ENCODE results near the gene PALD1. TPM values are rescaled to one million over a fixed set of nuclear protein-coding genes. Genes with fewer than 3 reads are reported as not detected.
A peak's percentile ranks its signal among the peaks of the same experiment; 100 is the strongest.

The PALD1 gene
- total and polyA plus RNA-seq, 12 donors = 2.0 to 16.2 (median 7.4) TPM

DNA sequence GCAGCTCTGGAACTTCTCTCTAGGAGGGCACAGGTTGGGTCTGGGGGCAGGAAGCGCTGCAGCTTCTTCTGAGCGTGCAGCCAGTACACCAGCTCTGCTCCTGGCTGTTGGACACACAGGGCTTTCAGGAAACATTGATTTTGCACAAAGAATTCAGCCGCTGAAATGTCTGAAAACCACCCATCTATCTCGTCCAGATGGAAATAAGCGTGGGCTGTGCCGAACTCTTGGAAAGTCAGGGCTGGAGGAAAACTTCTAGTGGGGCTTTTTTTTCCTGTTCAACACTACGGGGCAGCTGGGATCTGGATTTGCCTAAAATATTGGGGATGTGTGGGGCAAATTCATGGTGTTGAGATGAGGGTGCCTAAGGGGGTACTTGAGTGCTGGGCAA lies 31.2 kb downstream of the PALD1 start:
- intact Hi-C loops (cut with DNase I) = no loop called here
- no peaks in the 10 kb centered on the region for H3K36me3 ChIP-seq (replicated peaks in 1 of 2)
- H3K4me3 ChIP-seq = no peak overlapping the region
- H3K4me1 ChIP-seq (replicated peaks in 1 of 2) = peaks cover 17 to 43% of the 10 kb centered on the region in 2 donors
- TF ChIP-seq POLR2A (IDR thresholded peaks at IDR 0.05) = no peak
- TF ChIP-seq, protein P1, sequence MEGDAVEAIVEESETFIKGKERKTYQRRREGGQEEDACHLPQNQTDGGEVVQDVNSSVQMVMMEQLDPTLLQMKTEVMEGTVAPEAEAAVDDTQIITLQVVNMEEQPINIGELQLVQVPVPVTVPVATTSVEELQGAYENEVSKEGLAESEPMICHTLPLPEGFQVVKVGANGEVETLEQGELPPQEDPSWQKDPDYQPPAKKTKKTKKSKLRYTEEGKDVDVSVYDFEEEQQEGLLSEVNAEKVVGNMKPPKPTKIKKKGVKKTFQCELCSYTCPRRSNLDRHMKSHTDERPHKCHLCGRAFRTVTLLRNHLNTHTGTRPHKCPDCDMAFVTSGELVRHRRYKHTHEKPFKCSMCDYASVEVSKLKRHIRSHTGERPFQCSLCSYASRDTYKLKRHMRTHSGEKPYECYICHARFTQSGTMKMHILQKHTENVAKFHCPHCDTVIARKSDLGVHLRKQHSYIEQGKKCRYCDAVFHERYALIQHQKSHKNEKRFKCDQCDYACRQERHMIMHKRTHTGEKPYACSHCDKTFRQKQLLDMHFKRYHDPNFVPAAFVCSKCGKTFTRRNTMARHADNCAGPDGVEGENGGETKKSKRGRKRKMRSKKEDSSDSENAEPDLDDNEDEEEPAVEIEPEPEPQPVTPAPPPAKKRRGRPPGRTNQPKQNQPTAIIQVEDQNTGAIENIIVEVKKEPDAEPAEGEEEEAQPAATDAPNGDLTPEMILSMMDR (IDR thresholded peaks at IDR 0.05) = no peak
- H3K9me3 ChIP-seq (replicated peaks in 1 of 3) = no peaks in the 10 kb centered on the region
- H3K27ac ChIP-seq = peak overlapping the region in 3 of 5 donors; percentile 38 to 82 (median 49)
- H3K27me3 ChIP-seq = no peaks in the 10 kb centered on the region
- WGBS, 4 donors = 66 to 83% (median 74%) methylated on average over 7 of the region's 7 CpGs
- no peak for DNase-seq

DNA sequence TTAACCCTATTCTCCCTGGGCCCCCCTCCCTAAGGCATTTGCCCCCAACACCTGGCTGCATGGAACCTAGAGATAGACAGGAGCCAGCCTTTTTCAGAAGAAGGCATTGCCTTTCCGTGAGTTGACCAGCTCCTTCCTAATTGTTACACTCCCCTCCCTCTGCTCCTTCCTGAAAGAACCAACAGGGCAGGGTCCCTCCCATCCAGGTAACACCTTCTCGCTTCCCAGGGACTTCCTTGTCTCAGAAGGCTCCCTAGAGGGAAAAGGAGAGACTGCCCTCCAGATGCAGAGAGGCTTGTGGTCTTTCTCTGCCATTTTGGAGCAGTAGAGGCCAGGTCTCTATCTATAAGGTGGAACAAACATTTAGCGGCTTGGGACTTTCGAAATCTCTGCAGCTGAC lies 31.9 kb downstream of the PALD1 start:
- H3K27ac ChIP-seq = peak overlapping the region in 3 of 5 donors; percentile 7 to 82 (median 38)
- WGBS, 4 donors = 77 to 94% (median 82%) methylated on average over 2 to 4 of the region's 4 CpGs

DNA sequence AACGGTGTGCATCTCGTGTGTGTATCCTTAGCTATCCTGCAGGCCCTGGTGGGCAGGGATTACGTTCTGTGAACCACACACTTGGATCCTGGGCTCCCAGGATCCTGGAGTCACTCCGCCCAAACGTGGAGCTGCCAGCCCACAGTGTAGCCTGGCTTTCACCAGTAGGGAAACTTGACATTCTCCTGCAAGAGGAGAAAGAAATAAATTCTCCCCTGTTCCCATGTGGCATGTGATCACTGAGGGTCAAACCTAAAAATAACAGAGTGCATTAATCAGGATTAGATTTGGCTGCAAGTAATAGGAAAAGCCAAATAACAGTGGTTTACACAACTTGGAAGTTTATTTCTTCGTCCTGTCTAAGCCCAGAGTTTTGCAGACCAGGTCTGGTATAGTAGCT lies 32.3 kb downstream of the PALD1 start:
- intact Hi-C loops (cut with DNase I) = no loop called here
- TF ChIP-seq POLR2A (IDR thresholded peaks at IDR 0.05) = no peak
- TF ChIP-seq, protein P1 (IDR thresholded peaks at IDR 0.05) = no peak
- peak in 1 of 7 donors; percentile 5 for DNase-seq
- Histone ChIP-seq H3K27ac (peak overlapping the region in 3 of 5 donors; percentile 7 to 82 (median 38)), H3K27me3 (no peaks in the 10 kb centered on the region), H3K9me3 (replicated peaks in 1 of 3) (no peaks in the 10 kb centered on the region), H3K4me3 (no peak overlapping the region), H3K4me1 (replicated peaks in 1 of 2) (peaks cover 17 to 43% of the 10 kb centered on the region in 2 donors), H3K36me3 (replicated peaks in 1 of 2) (no peaks in the 10 kb centered on the region)
- WGBS, 4 donors = 43 to 69% (median 57%) methylated on average over 3 to 6 of the region's 6 CpGs

More for the DNA sequence above, 31.9 kb downstream of the PALD1 start:
- Histone ChIP-seq H3K4me3 (no peak overlapping the region), H3K27me3 (no peaks in the 10 kb centered on the region), H3K9me3 (replicated peaks in 1 of 3) (no peaks in the 10 kb centered on the region), H3K4me1 (replicated peaks in 1 of 2) (peaks cover 17 to 43% of the 10 kb centered on the region in 2 donors), H3K36me3 (replicated peaks in 1 of 2) (no peaks in the 10 kb centered on the region)
- TF ChIP-seq, protein P1 (IDR thresholded peaks at IDR 0.05) = no peak
- TF ChIP-seq POLR2A (IDR thresholded peaks at IDR 0.05) = no peak
- intact Hi-C loops (cut with DNase I) = no loop called here
- DNase-seq = peak in 1 of 7 donors; percentile 12

DNA sequence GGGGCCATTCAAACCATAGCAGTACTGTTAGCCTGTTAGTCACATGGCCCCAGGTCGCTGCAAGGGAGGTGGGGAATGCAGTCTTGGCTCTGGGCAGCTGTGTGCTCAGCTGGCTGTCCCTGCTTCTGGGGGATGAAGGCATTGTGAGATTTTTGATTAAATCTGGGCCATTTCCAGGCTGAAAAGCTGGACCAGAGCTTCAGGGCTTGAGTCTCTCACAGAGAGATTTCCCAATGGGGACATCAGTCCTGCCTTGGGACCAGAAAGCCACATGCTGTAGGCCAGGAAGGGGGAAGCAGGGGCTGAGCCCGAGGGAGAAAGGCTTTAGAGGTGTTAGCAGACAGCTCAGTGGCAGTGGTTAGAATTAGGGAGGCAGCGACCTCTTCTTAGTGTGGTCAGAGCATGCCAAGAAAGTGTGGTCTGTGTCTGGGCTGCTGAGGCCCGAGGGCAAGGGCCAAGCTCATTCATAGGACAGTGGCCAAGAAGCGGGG lies 33.6 kb downstream of the PALD1 start:
- Histone ChIP-seq H3K27ac (peak overlapping the region in 1 of 5 donors; percentile 34), H3K27me3 (no peaks in the 10 kb centered on the region), H3K4me3 (no peak overlapping the region), H3K9me3 (replicated peaks in 1 of 3) (no peaks in the 10 kb centered on the region), H3K36me3 (replicated peaks in 1 of 2) (no peaks in the 10 kb centered on the region), H3K4me1 (replicated peaks in 1 of 2) (peaks cover 17 to 43% of the 10 kb centered on the region in 2 donors)
- intact Hi-C loops (cut with DNase I) = no loop called here
- TF ChIP-seq, protein P1 (IDR thresholded peaks at IDR 0.05) = no peak
- TF ChIP-seq POLR2A (IDR thresholded peaks at IDR 0.05) = no peak
- no peak for DNase-seq
- 44 to 71% (median 65%) methylated on average over 5 of the region's 5 CpGs for WGBS, 4 donors

All from adrenal gland (tissue), 12 donors.